B cell (primary cell): ENCODE data around the gene ATAD3A. TPM values are rescaled to one million over a fixed set of nuclear protein-coding genes. Genes with fewer than 3 reads are reported as not detected.

Source experiments
- ATAC-seq: fragments of 200-7000 bp; cut with Tn5 transposase; one replicate; pipeline ENCODE4 v1.10.0; 2021; ENCODE audit warnings: low read depth, mild to moderate bottlenecking, moderate number of reproducible peaks, moderate library complexity
- CTCF ChIA-PET: fragments of 350-600 bp; sonication (Branson Sonifier 250); formaldehyde crosslinking; loops from one replicate; lab custom pipeline; 2021; ENCODE audit warnings: antibody characterized with exemption, inconsistent platforms; lab: Charles Lee
- POLR2A ChIA-PET: fragments of 350-600 bp; sonication (Branson Sonifier 250); formaldehyde crosslinking; loops from one replicate; lab custom pipeline; 2021; ENCODE audit warnings: antibody characterized with exemption; lab: Charles Lee
- DNase-seq: peaks from one replicate; pipeline ENCODE4 v3.0.0; 2013
- H2AFZ ChIP-seq: 2 replicates; pipeline ENCODE4 v1.6.1; 2012; ENCODE audit warnings: mild to moderate bottlenecking, low read depth, low read length; ENCODE audit not compliant: insufficient read depth, poor library complexity, severe bottlenecking
- H3K27ac ChIP-seq, 2 donors: 1 replicate in 1 of 2; 2 replicates in 1 of 2; pipeline ENCODE4 v1.5.1; 2012 to 2013; ENCODE audit warnings: low read length in 2 of 2, mild to moderate bottlenecking in 2 of 2, moderate library complexity in 1 of 2
- H3K27me3 ChIP-seq, 4 experiments: fragments of 200-600 bp in 1 of 4; sonication (generic) in 1 of 4; replicated peaks in 1 of 4; 1 replicate in 2 of 4; 2 replicates in 2 of 4; pipeline versions ENCODE4 v1.6.1 to v1.7.0; 2013 to 2016; ENCODE audit warnings: low read length in 3 of 4, mild to moderate bottlenecking in 2 of 4, mixed read lengths in 1 of 4, moderate library complexity in 1 of 4; ENCODE audit not compliant: insufficient read depth in 4 of 4, control insufficient read depth in 3 of 4; ENCODE audit errors: control extremely low read depth in 1 of 4
- H3K36me3 ChIP-seq, 2 experiments: replicated peaks in 1 of 2; 1 replicate in 1 of 2; 2 replicates in 1 of 2; pipeline versions ENCODE4 v1.6.1 to v1.7.1; 2013; ENCODE audit warnings: low read length in 1 of 2; ENCODE audit not compliant: insufficient read depth in 2 of 2, control insufficient read depth in 1 of 2; ENCODE audit errors: control extremely low read depth in 1 of 2, extremely low read depth in 1 of 2
- H3K4me1 ChIP-seq, 2 donors: fragments of 200-600 bp in 1 of 2; sonication (generic) in 1 of 2; 1 replicate in 1 of 2; 2 replicates in 1 of 2; pipeline versions ENCODE4 v1.5.1 to v1.6.1; 2013 to 2017; ENCODE audit warnings: low read length in 2 of 2; ENCODE audit not compliant: control insufficient read depth in 2 of 2, insufficient read depth in 2 of 2
- H3K4me2 ChIP-seq: replicated peaks from 2 replicates; pipeline ENCODE3; 2012; ENCODE audit warnings: mild to moderate bottlenecking, low read depth, low read length; ENCODE audit not compliant: poor library complexity, severe bottlenecking
- H3K4me3 ChIP-seq, 5 experiments: fragments of 200-600 bp in 1 of 5; sonication (generic) in 1 of 5; 1 replicate in 3 of 5; 2 replicates in 2 of 5; pipeline versions ENCODE4 v1.5.1 to v1.7.0; 2011 to 2016; ENCODE audit warnings: low read length in 4 of 5, mild to moderate bottlenecking in 4 of 5, low read depth in 2 of 5, control low read depth in 1 of 5, moderate library complexity in 1 of 5; ENCODE audit not compliant: insufficient read depth in 1 of 5; ENCODE audit errors: control extremely low read depth in 1 of 5, extremely low read depth in 1 of 5
- H3K79me2 ChIP-seq: fragments of 200-600 bp; sonication (generic); one replicate; pipeline ENCODE4 v1.6.0; 2016; ENCODE audit warnings: low read length; ENCODE audit not compliant: control insufficient read depth, insufficient read depth
- H3K9ac ChIP-seq: fragments of 200-600 bp; sonication (generic); 2 replicates; pipeline ENCODE4 v1.6.1; 2017; ENCODE audit warnings: mild to moderate bottlenecking, low read length, moderate library complexity
- H3K9me3 ChIP-seq, 3 donors: one replicate each; pipeline versions ENCODE4 v1.6.1 to v1.7.1; 2013; ENCODE audit warnings: low read length in 2 of 3; ENCODE audit not compliant: control insufficient read depth in 2 of 3, insufficient read depth in 1 of 3; ENCODE audit errors: control extremely low read depth in 1 of 3
- H4K20me1 ChIP-seq: 2 replicates; pipeline ENCODE4 v1.6.0; 2012; ENCODE audit warnings: mild to moderate bottlenecking, low read length; ENCODE audit not compliant: insufficient read depth, control insufficient read depth, poor library complexity, severe bottlenecking
- H3K27ac Mint-ChIP-seq: one replicate; pipeline ENCODE4 v1.8.0; 2021; ENCODE audit warnings: mixed read lengths
- H3K27me3 Mint-ChIP-seq: one replicate; pipeline ENCODE4 v1.8.0; 2021; ENCODE audit warnings: mixed read lengths
- H3K4me1 Mint-ChIP-seq: one replicate; pipeline ENCODE4 v1.8.0; 2021; ENCODE audit warnings: mixed read lengths
- H3K4me3 Mint-ChIP-seq: one replicate; pipeline ENCODE4 v1.8.0; 2021; ENCODE audit warnings: mixed read lengths
- H3K9me3 Mint-ChIP-seq: one replicate; pipeline ENCODE4 v1.8.0; 2022; ENCODE audit warnings: mixed read lengths; ENCODE audit not compliant: insufficient read depth
- CTCF ChIP-seq: fragments of 200-600 bp; IDR thresholded peaks from one replicate; pipeline ENCODE4 v1.8.0; 2022; ENCODE audit warnings: antibody characterized with exemption, mild to moderate bottlenecking
- EZH2 ChIP-seq: IDR thresholded peaks from 2 replicates; pipeline ENCODE4 v1.6.1; 2012; ENCODE audit warnings: borderline replicate concordance, low read depth, mild to moderate bottlenecking, moderate library complexity, low read length; ENCODE audit not compliant: insufficient read depth, poor library complexity, severe bottlenecking
- WGBS: methylation state at CpG from one replicate; pipeline ENCODE4 v1.1.5; 2013; ENCODE audit warnings: missing lambda C conversion rate; ENCODE audit not compliant: insufficient coverage; 5-methylcytosine and 5-hydroxymethylcytosine counted together
- intact Hi-C: fragments of 100-400 bp; cut with micrococcal nuclease; formaldehyde crosslinking; loops from one replicate; pipeline ENCODE4 v1.10.0; 2022
- polyA plus RNA-seq: library from polyadenylated mRNA; depleted of rRNA; stranded (reverse); fragments of >200 nt; gene quantifications from 2 replicates; pipeline ENCODE4 v1.2.3, GENCODE V29; 2012
- total RNA-seq, 2 donors: library from RNA; stranded (reverse); fragments of 120-200 nt in 1 of 2; gene quantifications; 1 replicate in 1 of 2; 2 replicates in 1 of 2; pipeline versions ENCODE4 v1.2.3 to v1.2.4, GENCODE V29; 2013 to 2022

ATAD3A gene
- total and polyA plus RNA-seq, 2 donors (not counting 1 experiment from before 2014, with no cell fraction given): 17.5 to 17.8 TPM

GRCh38 chr1:1489861-1490260, 22.1 kb upstream of the ATAD3A start:
- no peaks in the 10 kb centered on the region for H3K27me3 ChIP-seq
- no peaks in the 10 kb centered on the region for H3K79me2 ChIP-seq
- H3K9me3 ChIP-seq: peaks cover 0 to 25% (median 1%) of the 10 kb centered on the region in 3 donors
- POLR2A ChIA-PET: no interaction called here
- no peak overlapping the region for H3K27ac ChIP-seq
- CTCF ChIA-PET: no interaction called here
- DNase-seq (no peak), ATAC-seq (no peak)
- no peak overlapping the region for H3K9ac ChIP-seq
- no peak overlapping the region for H3K4me3 ChIP-seq
- H3K4me2 ChIP-seq: no peak overlapping the region
- peaks cover 4% of the 10 kb centered on the region for H3K9me3 Mint-ChIP-seq
- no peaks in the 10 kb centered on the region for H3K27me3 Mint-ChIP-seq
- no peaks in the 10 kb centered on the region for H3K4me1 Mint-ChIP-seq
- peaks cover 3 to 24% of the 10 kb centered on the region in 2 experiments for H3K36me3 ChIP-seq
- H3K4me1 ChIP-seq: no peaks in the 10 kb centered on the region
- no peak overlapping the region for H3K27ac Mint-ChIP-seq
- TF ChIP-seq EZH2 (no peak), CTCF (no peak)
- WGBS: 96% methylated on average over 19 of the region's 19 CpGs
- no peaks in the 10 kb centered on the region for H4K20me1 ChIP-seq
- H3K4me3 Mint-ChIP-seq: no peak overlapping the region
- H2AFZ ChIP-seq: no peak overlapping the region
- intact Hi-C loops: no loop called here

GRCh38 chr1:1490633-1491230, 21.2 kb upstream of the ATAD3A start:
- H3K4me1 ChIP-seq: no peaks in the 10 kb centered on the region

More at GRCh38 chr1:1490633-1491230, 21.2 kb upstream of the ATAD3A start:
- no peaks in the 10 kb centered on the region for H3K79me2 ChIP-seq
- intact Hi-C loops: no loop called here
- no peaks in the 10 kb centered on the region for H3K27me3 ChIP-seq
- DNase-seq: no peak
- no peak overlapping the region for H3K9ac ChIP-seq
- POLR2A ChIA-PET: no interaction called here
- Mint-ChIP-seq H3K9me3 (peaks cover 4% of the 10 kb centered on the region), H3K4me1 (no peaks in the 10 kb centered on the region), H3K27me3 (no peaks in the 10 kb centered on the region), H3K4me3 (no peak overlapping the region), H3K27ac (no peak overlapping the region)
- H4K20me1 ChIP-seq: no peaks in the 10 kb centered on the region
- no peak overlapping the region for H3K27ac ChIP-seq
- H3K9me3 ChIP-seq: peaks cover 0 to 25% (median 1%) of the 10 kb centered on the region in 3 donors
- H2AFZ ChIP-seq: no peak overlapping the region
- CTCF ChIA-PET: no interaction called here
- H3K4me2 ChIP-seq: no peak overlapping the region
- WGBS: over 99% methylated on average over 18 of the region's 25 CpGs
- ATAC-seq: no peak
- TF ChIP-seq CTCF (no peak), EZH2 (no peak)
- peaks cover 3 to 24% of the 10 kb centered on the region in 2 experiments for H3K36me3 ChIP-seq
- H3K4me3 ChIP-seq: no peak overlapping the region
